Natural killer cell treated with Interleukin-12 subunit alpha and Interleukin-12 subunit beta and Interleukin-15 and Interleukin-18, amount 100 ng/mL, for 72 hours (primary cell): ENCODE data around the gene AFTPH. TPM values are rescaled to one million over a fixed set of nuclear protein-coding genes. Genes with fewer than 3 reads are reported as not detected.

Source experiments
- ATAC-seq, 2 donors: fragments of 150-1000 bp; cut with Tn5 transposase in 1 of 2; sonication (Bioruptor Pico), chemical (Tn5 transposase) in 1 of 2; 2 replicates each; pipeline ENCODE4 v1.10.0; 2021
- DNase-seq: peaks from one replicate; pipeline ENCODE4 v3.0.0; 2022; ENCODE audit warnings: low spot score
- H3K27ac Mint-ChIP-seq, 2 donors: 1 replicate in 1 of 2; 2 replicates in 1 of 2; pipeline ENCODE4 v1.8.0; 2022; ENCODE audit warnings: mixed read lengths in 2 of 2, mild to moderate bottlenecking in 1 of 2, moderate library complexity in 1 of 2
- H3K27me3 Mint-ChIP-seq, 2 donors: 1 replicate in 1 of 2; 2 replicates in 1 of 2; pipeline ENCODE4 v1.8.0; 2022; ENCODE audit warnings: mixed read lengths in 2 of 2
- H3K36me3 Mint-ChIP-seq: one replicate; pipeline ENCODE4 v1.8.0; 2022; ENCODE audit warnings: mixed read lengths
- H3K4me1 Mint-ChIP-seq, 2 donors: 1 replicate in 1 of 2; 2 replicates in 1 of 2; pipeline ENCODE4 v1.8.0; 2022; ENCODE audit warnings: low read depth in 2 of 2, mixed read lengths in 2 of 2, mild to moderate bottlenecking in 1 of 2
- H3K4me3 Mint-ChIP-seq: one replicate; pipeline ENCODE4 v1.8.0; 2022; ENCODE audit warnings: mixed read lengths
- H3K9me3 Mint-ChIP-seq: 2 replicates; pipeline ENCODE4 v1.8.0; 2022; ENCODE audit warnings: mixed read lengths
- total RNA-seq, 2 donors: library from RNA; stranded (reverse); gene quantifications; one replicate each; pipeline ENCODE4 v1.2.3, GENCODE V29; 2022

The AFTPH gene
- total RNA-seq, 2 donors from 2014 or later = 38.7 to 49.0 TPM

GRCh38 chr2:64565949-64566710, 42.0 kb downstream of the AFTPH start:
- H3K27ac Mint-ChIP-seq = peak overlapping the region; percentile 52 to 70
- H3K4me3 Mint-ChIP-seq = no peak overlapping the region
- DNase-seq (no peak), ATAC-seq (no peak)
- H3K27me3 Mint-ChIP-seq = no peaks in the 10 kb centered on the region
- H3K4me1 Mint-ChIP-seq = peaks cover 25 to 26% of the 10 kb centered on the region in 2 donors
- H3K9me3 Mint-ChIP-seq = no peaks in the 10 kb centered on the region
- H3K36me3 Mint-ChIP-seq = peaks cover 4% of the 10 kb centered on the region

GRCh38 chr2:64567473-64567872, 43.3 kb downstream of the AFTPH start:
- no peak overlapping the region for H3K4me3 Mint-ChIP-seq
- no peaks in the 10 kb centered on the region for H3K27me3 Mint-ChIP-seq
- H3K9me3 Mint-ChIP-seq = no peaks in the 10 kb centered on the region
- no peak for ATAC-seq
- peaks cover 4% of the 10 kb centered on the region for H3K36me3 Mint-ChIP-seq
- H3K4me1 Mint-ChIP-seq = peaks cover 17 to 21% of the 10 kb centered on the region in 2 donors
- no peak overlapping the region for H3K27ac Mint-ChIP-seq
- DNase-seq = no peak

GRCh38 chr2:64568836-64569235, 44.7 kb downstream of the AFTPH start:
- H3K4me3 Mint-ChIP-seq = no peak overlapping the region
- peaks cover 4% of the 10 kb centered on the region for H3K36me3 Mint-ChIP-seq
- no peak overlapping the region for H3K27ac Mint-ChIP-seq
- H3K9me3 Mint-ChIP-seq = no peaks in the 10 kb centered on the region
- H3K27me3 Mint-ChIP-seq = no peaks in the 10 kb centered on the region
- H3K4me1 Mint-ChIP-seq = peaks cover 14 to 19% of the 10 kb centered on the region in 2 donors
- ATAC-seq (no peak), DNase-seq (no peak)

- ATAC-seq (no peak), DNase-seq (no peak)
- Mint-ChIP-seq H3K36me3 (no peaks in the 10 kb centered on the region), H3K9me3 (no peaks in the 10 kb centered on the region), H3K27me3 (no peaks in the 10 kb centered on the region), H3K4me3 (no peak overlapping the region), H3K4me1 (peaks cover 6% of the 10 kb centered on the region in 2 donors), H3K27ac (no peak overlapping the region)
These were observed 50.7 kb downstream of the AFTPH start for GRCh38 chr2:64574871-64575270.

- no peak for ATAC-seq
- Mint-ChIP-seq H3K4me1 (peaks cover 0 to 5% of the 10 kb centered on the region in 2 donors), H3K4me3 (no peak overlapping the region), H3K27ac (no peak overlapping the region), H3K27me3 (no peaks in the 10 kb centered on the region), H3K9me3 (no peaks in the 10 kb centered on the region), H3K36me3 (no peaks in the 10 kb centered on the region)
- no peak for DNase-seq
These were observed 56.9 kb downstream of the AFTPH start for GRCh38 chr2:64581018-64581417.

GRCh38 chr2:64581777-64582539, 57.8 kb downstream of the AFTPH start:
- ATAC-seq = no peak
- Mint-ChIP-seq H3K27ac (no peak overlapping the region), H3K4me1 (peaks cover 5 to 10% of the 10 kb centered on the region in 2 donors), H3K9me3 (no peaks in the 10 kb centered on the region), H3K27me3 (no peaks in the 10 kb centered on the region), H3K4me3 (no peak overlapping the region), H3K36me3 (peaks cover 4% of the 10 kb centered on the region)
- no peak for DNase-seq

- Mint-ChIP-seq H3K36me3 (peaks cover 4% of the 10 kb centered on the region), H3K9me3 (no peaks in the 10 kb centered on the region), H3K27ac (no peak overlapping the region), H3K4me1 (peaks cover 6 to 10% of the 10 kb centered on the region in 2 donors), H3K4me3 (no peak overlapping the region), H3K27me3 (no peaks in the 10 kb centered on the region)
- DNase-seq = no peak
- ATAC-seq = no peak
These were observed 58.7 kb downstream of the AFTPH start for GRCh38 chr2:64582774-64583340.

GRCh38 chr2:64586054-64586453, 61.9 kb downstream of the AFTPH start:
- Mint-ChIP-seq H3K36me3 (peaks cover 12% of the 10 kb centered on the region), H3K4me1 (peaks cover 6 to 8% of the 10 kb centered on the region in 2 donors), H3K27me3 (no peaks in the 10 kb centered on the region), H3K9me3 (no peaks in the 10 kb centered on the region), H3K4me3 (no peak overlapping the region), H3K27ac (no peak overlapping the region)
- ATAC-seq = no peak
- no peak for DNase-seq

- no peak overlapping the region for H3K4me3 Mint-ChIP-seq
- peaks cover 17% of the 10 kb centered on the region for H3K36me3 Mint-ChIP-seq
- ATAC-seq (no peak), DNase-seq (no peak)
- H3K9me3 Mint-ChIP-seq = no peaks in the 10 kb centered on the region
- H3K27ac Mint-ChIP-seq = peak overlapping the region in 1 of 2 donors; percentile 32
- H3K27me3 Mint-ChIP-seq = no peaks in the 10 kb centered on the region
- peaks cover 6 to 10% of the 10 kb centered on the region in 2 donors for H3K4me1 Mint-ChIP-seq
These were observed 62.9 kb downstream of the AFTPH start for GRCh38 chr2:64586883-64587481.

- no peak for ATAC-seq
- Mint-ChIP-seq H3K4me3 (no peak overlapping the region), H3K9me3 (no peaks in the 10 kb centered on the region), H3K27me3 (no peaks in the 10 kb centered on the region), H3K36me3 (peaks cover 20% of the 10 kb centered on the region), H3K27ac (no peak overlapping the region), H3K4me1 (peaks cover 6 to 10% of the 10 kb centered on the region in 2 donors)
- DNase-seq = no peak
These were observed 63.4 kb downstream of the AFTPH start for GRCh38 chr2:64587561-64587960.

- no peaks in the 10 kb centered on the region for H3K9me3 Mint-ChIP-seq
- H3K4me1 Mint-ChIP-seq = peaks cover 6 to 8% of the 10 kb centered on the region in 2 donors
- H3K27ac Mint-ChIP-seq = no peak overlapping the region
- DNase-seq (no peak), ATAC-seq (no peak)
- H3K4me3 Mint-ChIP-seq = no peak overlapping the region
- no peaks in the 10 kb centered on the region for H3K27me3 Mint-ChIP-seq
- peaks cover 22% of the 10 kb centered on the region for H3K36me3 Mint-ChIP-seq
These were observed 67.1 kb downstream of the AFTPH start for GRCh38 chr2:64591188-64591587.

GRCh38 chr2:64593035-64593655, 69.0 kb downstream of the AFTPH start:
- no peak overlapping the region for H3K4me3 Mint-ChIP-seq
- H3K27ac Mint-ChIP-seq = no peak overlapping the region
- H3K27me3 Mint-ChIP-seq = no peaks in the 10 kb centered on the region
- H3K36me3 Mint-ChIP-seq = peaks cover 17% of the 10 kb centered on the region
- ATAC-seq = no peak
- H3K9me3 Mint-ChIP-seq = no peaks in the 10 kb centered on the region
- no peak for DNase-seq
- H3K4me1 Mint-ChIP-seq = peaks cover 0 to 3% of the 10 kb centered on the region in 2 donors

GRCh38 chr2:64594226-64594989, 70.3 kb downstream of the AFTPH start:
- H3K27ac Mint-ChIP-seq = peak overlapping the region in 1 of 2 donors; percentile 26
- no peaks in the 10 kb centered on the region for H3K9me3 Mint-ChIP-seq
- no peaks in the 10 kb centered on the region for H3K27me3 Mint-ChIP-seq
- H3K4me1 Mint-ChIP-seq = peaks cover 3 to 5% of the 10 kb centered on the region in 2 donors
- no peak for DNase-seq
- no peak overlapping the region for H3K4me3 Mint-ChIP-seq
- no peak for ATAC-seq
- peaks cover 17% of the 10 kb centered on the region for H3K36me3 Mint-ChIP-seq
